MM.1S (cell line): ENCODE results near the gene C10orf90.

Experiments
- DNase-seq: peaks from one replicate; pipeline ENCODE4 v3.0.0-alpha.2; 2015
- H2AFZ ChIP-seq: fragments of 300-600 bp; sonication (generic); 2 replicates; pipeline ENCODE4 v1.6.0; 2016; ENCODE audit warnings: antibody characterized with exemption, low read length
- H3F3A ChIP-seq: fragments of 300-600 bp; sonication (generic); 2 replicates; pipeline ENCODE4 v1.6.1; 2016; ENCODE audit warnings: mild to moderate bottlenecking, antibody characterized with exemption, low read length, moderate library complexity, mixed read lengths; ENCODE audit not compliant: insufficient read depth
- H3K27ac ChIP-seq: fragments of 300-600 bp; sonication (generic); 2 replicates; pipeline ENCODE4 v1.5.1; 2016; ENCODE audit warnings: mild to moderate bottlenecking, low read length
- H3K27me3 ChIP-seq: fragments of 300-600 bp; sonication (generic); replicated peaks from 2 replicates; pipeline ENCODE4 v1.6.0; 2016; ENCODE audit warnings: low read length; ENCODE audit not compliant: insufficient read depth
- H3K36me3 ChIP-seq: fragments of 300-600 bp; sonication (generic); replicated peaks from 2 replicates; pipeline ENCODE4 v1.6.1; 2016; ENCODE audit warnings: mild to moderate bottlenecking, low read length, mixed read lengths; ENCODE audit not compliant: insufficient read depth
- H3K4me1 ChIP-seq: fragments of 300-600 bp; sonication (generic); 2 replicates; pipeline ENCODE4 v1.6.1; 2016; ENCODE audit warnings: low read length, mixed read lengths
- H3K4me2 ChIP-seq: fragments of 300-600 bp; sonication (generic); 2 replicates; pipeline ENCODE4 v1.6.0; 2016; ENCODE audit warnings: low read depth, low read length
- H3K4me3 ChIP-seq: fragments of 300-600 bp; sonication (generic); 2 replicates; pipeline ENCODE4 v1.5.1; 2016; ENCODE audit warnings: low read length, mixed read lengths
- H3K79me2 ChIP-seq: fragments of 300-600 bp; sonication (generic); 2 replicates; pipeline ENCODE4 v1.6.1; 2016; ENCODE audit warnings: mixed run types, low read length, mixed read lengths
- H3K9ac ChIP-seq: fragments of 300-600 bp; sonication (generic); 2 replicates; pipeline ENCODE4 v1.6.1; 2016; ENCODE audit warnings: low read length, mixed read lengths
- H3K9me2 ChIP-seq: fragments of 300-600 bp; sonication (generic); replicated peaks from 2 replicates; pipeline ENCODE4 v1.6.1; 2016; ENCODE audit warnings: mild to moderate bottlenecking, low read length, mixed read lengths; ENCODE audit not compliant: insufficient read depth
- H3K9me3 ChIP-seq: fragments of 300-600 bp; sonication (generic); replicated peaks from 2 replicates; pipeline ENCODE4 v1.6.1; 2016; ENCODE audit warnings: mild to moderate bottlenecking, low read length, mixed read lengths; ENCODE audit not compliant: insufficient read depth
- H4K20me1 ChIP-seq: fragments of 300-600 bp; sonication (generic); 2 replicates; pipeline ENCODE4 v1.6.1; 2016; ENCODE audit warnings: mild to moderate bottlenecking, low read length, moderate library complexity, mixed read lengths; ENCODE audit not compliant: insufficient read depth
- EZH2 ChIP-seq: fragments of 300-600 bp; sonication (generic); optimal IDR thresholded peaks from 2 replicates; pipeline ENCODE3; 2017; ENCODE audit warnings: low read depth, mild to moderate bottlenecking, antibody characterized with exemption, low read length, mixed read lengths
- EZH2phosphoT487 ChIP-seq: fragments of 300-600 bp; sonication (generic); IDR thresholded peaks from 2 replicates; pipeline ENCODE4 v1.6.1; 2018; ENCODE audit warnings: antibody characterized with exemption, low read length
- TF ChIP-seq, protein P1 (sequence below): fragments of 300-600 bp; sonication (generic); IDR thresholded peaks from 2 replicates; pipeline ENCODE4 v1.5.1; 2016; ENCODE audit warnings: antibody characterized with exemption, low read length, mixed read lengths

Gene C10orf90

DNA sequence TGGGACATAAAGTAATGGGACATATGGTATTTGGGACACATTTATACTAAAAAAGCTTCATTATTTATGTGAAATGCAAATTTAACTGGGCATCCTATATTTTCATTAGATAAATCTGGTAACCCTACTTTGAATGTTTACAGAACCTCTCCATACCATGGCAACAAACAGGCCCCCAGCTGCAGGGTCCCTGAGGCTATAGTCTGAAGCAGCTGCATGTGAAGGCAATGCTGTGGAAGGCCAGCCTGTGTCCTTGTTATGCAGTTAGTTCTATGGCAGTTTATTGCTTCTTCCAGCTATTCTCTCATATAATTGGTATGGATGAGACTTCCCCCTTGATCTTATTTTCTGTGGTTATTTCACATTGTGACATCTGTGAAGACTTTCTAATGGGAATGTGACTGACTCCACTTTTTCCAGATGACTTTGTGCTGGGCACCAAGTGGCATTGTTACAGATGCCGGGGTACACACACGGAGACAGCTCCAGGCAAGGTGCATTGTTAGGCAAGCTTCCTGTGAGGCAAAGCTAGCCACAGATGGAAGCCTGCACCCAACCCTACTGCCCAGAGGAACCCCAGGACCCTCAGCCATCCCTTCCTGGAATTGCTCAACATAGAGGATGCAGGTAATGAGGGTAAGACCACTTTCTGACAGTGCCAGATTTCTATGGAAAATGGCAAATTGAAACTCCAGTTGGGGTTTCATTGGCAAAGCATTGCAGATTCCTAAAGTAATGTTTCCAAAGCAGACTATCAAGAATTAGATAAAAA is 232.7 kb downstream of the C10orf90 start:
- Histone ChIP-seq H3F3A (no peaks in the 10 kb centered on the region), H3K9ac (no peak overlapping the region), H3K9me2 (no peaks in the 10 kb centered on the region), H3K79me2 (no peaks in the 10 kb centered on the region), H3K27me3 (no peaks in the 10 kb centered on the region), H3K4me3 (no peak overlapping the region), H3K4me1 (no peaks in the 10 kb centered on the region), H3K36me3 (no peaks in the 10 kb centered on the region), H3K9me3 (no peaks in the 10 kb centered on the region), H2AFZ (no peak overlapping the region), H4K20me1 (no peaks in the 10 kb centered on the region), H3K27ac (no peak overlapping the region), H3K4me2 (no peak overlapping the region)
- TF ChIP-seq EZH2phosphoT487: no peak
- no peak for TF ChIP-seq EZH2
- TF ChIP-seq, protein P1, sequence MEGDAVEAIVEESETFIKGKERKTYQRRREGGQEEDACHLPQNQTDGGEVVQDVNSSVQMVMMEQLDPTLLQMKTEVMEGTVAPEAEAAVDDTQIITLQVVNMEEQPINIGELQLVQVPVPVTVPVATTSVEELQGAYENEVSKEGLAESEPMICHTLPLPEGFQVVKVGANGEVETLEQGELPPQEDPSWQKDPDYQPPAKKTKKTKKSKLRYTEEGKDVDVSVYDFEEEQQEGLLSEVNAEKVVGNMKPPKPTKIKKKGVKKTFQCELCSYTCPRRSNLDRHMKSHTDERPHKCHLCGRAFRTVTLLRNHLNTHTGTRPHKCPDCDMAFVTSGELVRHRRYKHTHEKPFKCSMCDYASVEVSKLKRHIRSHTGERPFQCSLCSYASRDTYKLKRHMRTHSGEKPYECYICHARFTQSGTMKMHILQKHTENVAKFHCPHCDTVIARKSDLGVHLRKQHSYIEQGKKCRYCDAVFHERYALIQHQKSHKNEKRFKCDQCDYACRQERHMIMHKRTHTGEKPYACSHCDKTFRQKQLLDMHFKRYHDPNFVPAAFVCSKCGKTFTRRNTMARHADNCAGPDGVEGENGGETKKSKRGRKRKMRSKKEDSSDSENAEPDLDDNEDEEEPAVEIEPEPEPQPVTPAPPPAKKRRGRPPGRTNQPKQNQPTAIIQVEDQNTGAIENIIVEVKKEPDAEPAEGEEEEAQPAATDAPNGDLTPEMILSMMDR: no peak
- DNase-seq: no peak

DNA sequence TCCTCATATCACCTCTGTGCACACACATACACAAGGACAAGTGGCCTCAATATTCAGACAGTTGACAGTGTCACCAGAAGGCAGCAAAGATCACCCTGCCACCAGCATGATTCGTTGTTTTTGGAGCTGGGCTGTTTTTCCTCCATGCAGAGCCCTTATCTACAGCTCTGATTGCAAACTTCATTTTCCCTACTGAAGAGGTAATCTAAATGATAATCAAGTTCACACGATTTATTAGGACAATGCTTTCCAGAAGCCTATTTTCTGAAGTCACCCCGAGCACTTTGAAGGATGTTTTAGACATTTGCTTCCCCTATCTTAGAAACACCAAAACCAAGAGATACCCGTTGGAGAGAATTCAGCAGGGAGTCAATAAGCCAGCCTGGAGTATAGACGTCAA is 236.3 kb downstream of the C10orf90 start:
- Histone ChIP-seq H4K20me1 (no peaks in the 10 kb centered on the region), H3K36me3 (no peaks in the 10 kb centered on the region), H2AFZ (no peak overlapping the region), H3K4me2 (no peak overlapping the region), H3K27me3 (no peaks in the 10 kb centered on the region), H3K9me3 (no peaks in the 10 kb centered on the region), H3K27ac (no peak overlapping the region), H3K9ac (no peak overlapping the region), H3F3A (no peaks in the 10 kb centered on the region), H3K4me1 (no peaks in the 10 kb centered on the region), H3K4me3 (no peak overlapping the region), H3K9me2 (no peaks in the 10 kb centered on the region), H3K79me2 (no peaks in the 10 kb centered on the region)
- TF ChIP-seq EZH2: no peak
- TF ChIP-seq, protein P1: no peak
- no peak for TF ChIP-seq EZH2phosphoT487
- no peak for DNase-seq

DNA sequence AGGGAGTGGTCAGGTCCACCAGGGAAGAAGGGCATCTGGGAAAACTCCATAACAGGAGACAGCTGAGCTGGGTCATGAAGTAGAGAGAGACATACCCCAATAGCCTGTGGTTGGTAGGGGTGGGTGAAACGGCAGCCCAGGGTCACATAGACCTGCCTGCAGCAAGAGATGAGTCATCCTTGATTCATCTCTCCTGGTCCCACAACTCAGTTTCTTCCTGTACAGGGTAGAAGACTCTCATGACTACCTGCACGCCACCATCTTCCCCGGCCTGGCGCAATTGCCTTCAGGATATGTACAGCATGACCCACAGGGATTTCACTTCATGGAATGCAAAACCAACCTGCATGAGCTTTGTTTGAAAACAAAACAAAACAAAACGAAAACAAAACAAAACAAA is 237.1 kb downstream of the C10orf90 start:
- Histone ChIP-seq H3K9ac (no peak overlapping the region), H2AFZ (no peak overlapping the region), H3K36me3 (no peaks in the 10 kb centered on the region), H3K4me1 (no peaks in the 10 kb centered on the region), H4K20me1 (no peaks in the 10 kb centered on the region), H3K27me3 (no peaks in the 10 kb centered on the region), H3K9me2 (no peaks in the 10 kb centered on the region), H3K4me2 (no peak overlapping the region), H3K79me2 (no peaks in the 10 kb centered on the region), H3K4me3 (no peak overlapping the region), H3K27ac (no peak overlapping the region), H3K9me3 (no peaks in the 10 kb centered on the region), H3F3A (no peaks in the 10 kb centered on the region)
- TF ChIP-seq, protein P1: no peak
- no peak for TF ChIP-seq EZH2
- no peak for TF ChIP-seq EZH2phosphoT487
- no peak for DNase-seq
